Measurements from ENCODE around the gene RPUSD4.

Gene RPUSD4

GRCh38 chr11:126167488-126167887 lies 44.0 kb downstream of the RPUSD4 start:
- H3K36me3 ChIP-seq (ENCODE audit: control insufficient read depth in 2 of 2, insufficient read depth in 2 of 2, low read length in 2 of 2) = no peaks in the 10 kb centered on the region
- no peak overlapping the region for H3K27ac ChIP-seq (ENCODE audit: low read depth in 2 of 2, low read length in 2 of 2)
- H3K9ac ChIP-seq (ENCODE audit: low read depth in 1 of 2, low read length in 2 of 2) = no peak overlapping the region
- H3K9me3 ChIP-seq (ENCODE audit: control insufficient read depth in 2 of 2, low read length in 2 of 2) = no peaks in the 10 kb centered on the region
- no peak overlapping the region for H3K4me3 ChIP-seq (ENCODE audit: low read length in 2 of 2)
- no peaks in the 10 kb centered on the region for H3K4me1 ChIP-seq (ENCODE audit: control insufficient read depth in 2 of 2, insufficient read depth in 2 of 2, low read length in 2 of 2)
- H3K27me3 ChIP-seq (ENCODE audit: control insufficient read depth in 2 of 2, insufficient read depth in 2 of 2, low read length in 2 of 2) = peaks cover 0 to 3% of the 10 kb centered on the region in 2 donors

GRCh38 chr11:126166413-126166812 lies 45.0 kb downstream of the RPUSD4 start:
- no peak overlapping the region for H3K27ac ChIP-seq (ENCODE audit: low read depth in 2 of 2, low read length in 2 of 2)
- peaks cover 0 to 3% of the 10 kb centered on the region in 2 donors for H3K27me3 ChIP-seq (ENCODE audit: control insufficient read depth in 2 of 2, insufficient read depth in 2 of 2, low read length in 2 of 2)
- H3K9me3 ChIP-seq (ENCODE audit: control insufficient read depth in 2 of 2, low read length in 2 of 2) = no peaks in the 10 kb centered on the region
- H3K36me3 ChIP-seq (ENCODE audit: control insufficient read depth in 2 of 2, insufficient read depth in 2 of 2, low read length in 2 of 2) = no peaks in the 10 kb centered on the region
- H3K4me1 ChIP-seq (ENCODE audit: control insufficient read depth in 2 of 2, insufficient read depth in 2 of 2, low read length in 2 of 2) = no peaks in the 10 kb centered on the region
- H3K4me3 ChIP-seq (ENCODE audit: low read length in 2 of 2) = no peak overlapping the region
- H3K9ac ChIP-seq (ENCODE audit: low read depth in 1 of 2, low read length in 2 of 2) = no peak overlapping the region

- H3K4me3 ChIP-seq (ENCODE audit: low read length in 2 of 2) = no peak overlapping the region
- H3K27ac ChIP-seq (ENCODE audit: low read depth in 2 of 2, low read length in 2 of 2) = no peak overlapping the region
- H3K36me3 ChIP-seq (ENCODE audit: control insufficient read depth in 2 of 2, insufficient read depth in 2 of 2, low read length in 2 of 2) = no peaks in the 10 kb centered on the region
Measured at GRCh38 chr11:126165757-126166156, 45.7 kb downstream of the RPUSD4 start.

GRCh38 chr11:126165311-126165720 lies 46.1 kb downstream of the RPUSD4 start:
- Histone ChIP-seq H3K27ac (ENCODE audit: low read depth in 2 of 2, low read length in 2 of 2) (no peak overlapping the region), H3K4me1 (ENCODE audit: control insufficient read depth in 2 of 2, insufficient read depth in 2 of 2, low read length in 2 of 2) (no peaks in the 10 kb centered on the region), H3K27me3 (ENCODE audit: control insufficient read depth in 2 of 2, insufficient read depth in 2 of 2, low read length in 2 of 2) (peaks cover 0 to 3% of the 10 kb centered on the region in 2 donors), H3K4me3 (ENCODE audit: low read length in 2 of 2) (no peak overlapping the region), H3K9me3 (ENCODE audit: control insufficient read depth in 2 of 2, low read length in 2 of 2) (no peaks in the 10 kb centered on the region), H3K36me3 (ENCODE audit: control insufficient read depth in 2 of 2, insufficient read depth in 2 of 2, low read length in 2 of 2) (no peaks in the 10 kb centered on the region), H3K9ac (ENCODE audit: low read depth in 1 of 2, low read length in 2 of 2) (no peak overlapping the region)

More at GRCh38 chr11:126165757-126166156, 45.7 kb downstream of the RPUSD4 start:
- no peak overlapping the region for H3K9ac ChIP-seq (ENCODE audit: low read depth in 1 of 2, low read length in 2 of 2)
- no peaks in the 10 kb centered on the region for H3K4me1 ChIP-seq (ENCODE audit: control insufficient read depth in 2 of 2, insufficient read depth in 2 of 2, low read length in 2 of 2)
- H3K9me3 ChIP-seq (ENCODE audit: control insufficient read depth in 2 of 2, low read length in 2 of 2) = no peaks in the 10 kb centered on the region
- peaks cover 0 to 3% of the 10 kb centered on the region in 2 donors for H3K27me3 ChIP-seq (ENCODE audit: control insufficient read depth in 2 of 2, insufficient read depth in 2 of 2, low read length in 2 of 2)

GRCh38 chr11:126164781-126165180 lies 46.7 kb downstream of the RPUSD4 start:
- peaks cover 0 to 3% of the 10 kb centered on the region in 2 donors for H3K27me3 ChIP-seq (ENCODE audit: control insufficient read depth in 2 of 2, insufficient read depth in 2 of 2, low read length in 2 of 2)
- H3K4me3 ChIP-seq (ENCODE audit: low read length in 2 of 2) = no peak overlapping the region
- no peak overlapping the region for H3K9ac ChIP-seq (ENCODE audit: low read depth in 1 of 2, low read length in 2 of 2)
- no peaks in the 10 kb centered on the region for H3K9me3 ChIP-seq (ENCODE audit: control insufficient read depth in 2 of 2, low read length in 2 of 2)
- H3K27ac ChIP-seq (ENCODE audit: low read depth in 2 of 2, low read length in 2 of 2) = no peak overlapping the region
- H3K36me3 ChIP-seq (ENCODE audit: control insufficient read depth in 2 of 2, insufficient read depth in 2 of 2, low read length in 2 of 2) = no peaks in the 10 kb centered on the region
- H3K4me1 ChIP-seq (ENCODE audit: control insufficient read depth in 2 of 2, insufficient read depth in 2 of 2, low read length in 2 of 2) = no peaks in the 10 kb centered on the region

GRCh38 chr11:126163779-126164178 lies 47.7 kb downstream of the RPUSD4 start:
- Histone ChIP-seq H3K36me3 (ENCODE audit: control insufficient read depth in 2 of 2, insufficient read depth in 2 of 2, low read length in 2 of 2) (no peaks in the 10 kb centered on the region), H3K4me3 (ENCODE audit: low read length in 2 of 2) (no peak overlapping the region), H3K9me3 (ENCODE audit: control insufficient read depth in 2 of 2, low read length in 2 of 2) (no peaks in the 10 kb centered on the region), H3K27ac (ENCODE audit: low read depth in 2 of 2, low read length in 2 of 2) (no peak overlapping the region), H3K4me1 (ENCODE audit: control insufficient read depth in 2 of 2, insufficient read depth in 2 of 2, low read length in 2 of 2) (no peaks in the 10 kb centered on the region), H3K27me3 (ENCODE audit: control insufficient read depth in 2 of 2, insufficient read depth in 2 of 2, low read length in 2 of 2) (peaks cover 0 to 3% of the 10 kb centered on the region in 2 donors), H3K9ac (ENCODE audit: low read depth in 1 of 2, low read length in 2 of 2) (no peak overlapping the region)

- Histone ChIP-seq H3K4me1 (ENCODE audit: control insufficient read depth in 2 of 2, insufficient read depth in 2 of 2, low read length in 2 of 2) (peaks cover 0 to 3% of the 10 kb centered on the region in 2 donors), H3K4me3 (ENCODE audit: low read length in 2 of 2) (no peak overlapping the region), H3K36me3 (ENCODE audit: control insufficient read depth in 2 of 2, insufficient read depth in 2 of 2, low read length in 2 of 2) (no peaks in the 10 kb centered on the region), H3K9ac (ENCODE audit: low read depth in 1 of 2, low read length in 2 of 2) (no peak overlapping the region), H3K27ac (ENCODE audit: low read depth in 2 of 2, low read length in 2 of 2) (no peak overlapping the region), H3K27me3 (ENCODE audit: control insufficient read depth in 2 of 2, insufficient read depth in 2 of 2, low read length in 2 of 2) (peaks cover 0 to 3% of the 10 kb centered on the region in 2 donors), H3K9me3 (ENCODE audit: control insufficient read depth in 2 of 2, low read length in 2 of 2) (no peaks in the 10 kb centered on the region)
Measured at GRCh38 chr11:126163074-126163700, 48.3 kb downstream of the RPUSD4 start.

GRCh38 chr11:126162306-126163030 lies 49.0 kb downstream of the RPUSD4 start:
- H3K9ac ChIP-seq (ENCODE audit: low read depth in 1 of 2, low read length in 2 of 2) = no peak overlapping the region
- H3K9me3 ChIP-seq (ENCODE audit: control insufficient read depth in 2 of 2, low read length in 2 of 2) = no peaks in the 10 kb centered on the region
- no peak overlapping the region for H3K4me3 ChIP-seq (ENCODE audit: low read length in 2 of 2)
- H3K36me3 ChIP-seq (ENCODE audit: control insufficient read depth in 2 of 2, insufficient read depth in 2 of 2, low read length in 2 of 2) = no peaks in the 10 kb centered on the region
- H3K4me1 ChIP-seq (ENCODE audit: control insufficient read depth in 2 of 2, insufficient read depth in 2 of 2, low read length in 2 of 2) = peaks cover 3 to 4% of the 10 kb centered on the region in 2 donors
- peaks cover 0 to 3% of the 10 kb centered on the region in 2 donors for H3K27me3 ChIP-seq (ENCODE audit: control insufficient read depth in 2 of 2, insufficient read depth in 2 of 2, low read length in 2 of 2)
- H3K27ac ChIP-seq (ENCODE audit: low read depth in 2 of 2, low read length in 2 of 2) = no peak overlapping the region

- peaks cover 3 to 4% of the 10 kb centered on the region in 2 donors for H3K4me1 ChIP-seq (ENCODE audit: control insufficient read depth in 2 of 2, insufficient read depth in 2 of 2, low read length in 2 of 2)
- H3K36me3 ChIP-seq (ENCODE audit: control insufficient read depth in 2 of 2, insufficient read depth in 2 of 2, low read length in 2 of 2) = no peaks in the 10 kb centered on the region
- H3K9ac ChIP-seq (ENCODE audit: low read depth in 1 of 2, low read length in 2 of 2) = no peak overlapping the region
- H3K4me3 ChIP-seq (ENCODE audit: low read length in 2 of 2) = no peak overlapping the region
- H3K27ac ChIP-seq (ENCODE audit: low read depth in 2 of 2, low read length in 2 of 2) = no peak overlapping the region
- H3K9me3 ChIP-seq (ENCODE audit: control insufficient read depth in 2 of 2, low read length in 2 of 2) = no peaks in the 10 kb centered on the region
- no peaks in the 10 kb centered on the region for H3K27me3 ChIP-seq (ENCODE audit: control insufficient read depth in 2 of 2, insufficient read depth in 2 of 2, low read length in 2 of 2)
Measured at GRCh38 chr11:126161023-126161391, 50.4 kb downstream of the RPUSD4 start.

- H3K4me1 ChIP-seq (ENCODE audit: control insufficient read depth in 2 of 2, insufficient read depth in 2 of 2, low read length in 2 of 2) = peaks cover 3 to 4% of the 10 kb centered on the region in 2 donors
- H3K36me3 ChIP-seq (ENCODE audit: control insufficient read depth in 2 of 2, insufficient read depth in 2 of 2, low read length in 2 of 2) = no peaks in the 10 kb centered on the region
- H3K27ac ChIP-seq (ENCODE audit: low read depth in 2 of 2, low read length in 2 of 2) = no peak overlapping the region
- H3K4me3 ChIP-seq (ENCODE audit: low read length in 2 of 2) = no peak overlapping the region
- no peaks in the 10 kb centered on the region for H3K27me3 ChIP-seq (ENCODE audit: control insufficient read depth in 2 of 2, insufficient read depth in 2 of 2, low read length in 2 of 2)
- H3K9ac ChIP-seq (ENCODE audit: low read depth in 1 of 2, low read length in 2 of 2) = no peak overlapping the region
- no peaks in the 10 kb centered on the region for H3K9me3 ChIP-seq (ENCODE audit: control insufficient read depth in 2 of 2, low read length in 2 of 2)
Measured at GRCh38 chr11:126160345-126161022, 51.0 kb downstream of the RPUSD4 start.
